HepG2 (cell line): ENCODE data around the gene GAGE12G. TPM values are rescaled to one million over a fixed set of nuclear protein-coding genes. Genes with fewer than 3 reads are reported as not detected.

Experiments used
- CBX1 ChIP-seq: IDR thresholded peaks from one replicate; pipeline ENCODE4 v1.6.1; 2016; ENCODE audit warnings: antibody characterized with exemption, low read depth
- DPF2 ChIP-seq: sonication (generic); formaldehyde crosslinking; IDR thresholded peaks from 2 replicates; pipeline ENCODE4 v1.4.0; 2020; ENCODE audit warnings: mild to moderate bottlenecking, low read depth, missing genetic modification reagents, borderline replicate concordance
- ELF3 ChIP-seq: IDR thresholded peaks from 2 replicates; pipeline ENCODE4 v1.6.1; 2016; ENCODE audit warnings: missing genetic modification reagents, missing compliant biosample characterization
- EP300 ChIP-seq, 3 experiments: sonication (generic) in 1 of 3; formaldehyde crosslinking in 1 of 3; IDR thresholded peaks; 2 replicates each; pipeline versions ENCODE4 v1.5.1 to v1.6.1; 2011 to 2020; ENCODE audit warnings: low read depth in 2 of 3, low read length in 2 of 3, borderline replicate concordance in 1 of 3, improper control_type of control experiment in 1 of 3, mild to moderate bottlenecking in 1 of 3, missing genetic modification reagents in 1 of 3, moderate library complexity in 1 of 3
- ETS1 ChIP-seq: sonication (generic); formaldehyde crosslinking; IDR thresholded peaks from 2 replicates; pipeline ENCODE4 v1.4.0; 2020; ENCODE audit warnings: missing genetic modification reagents
- GABPA ChIP-seq, 2 experiments: IDR thresholded peaks; 2 replicates each; pipeline ENCODE4 v1.6.1; 2011 to 2016; ENCODE audit warnings: low read depth in 2 of 2, low read length in 1 of 2, missing biosample characterization in 1 of 2, missing genetic modification characterization in 1 of 2
- HMGA1 ChIP-seq: sonication (generic); formaldehyde crosslinking; conservative IDR thresholded peaks from 2 replicates; pipeline ENCODE4 v1.4.0; 2020; ENCODE audit warnings: missing genetic modification reagents
- HOMEZ ChIP-seq: IDR thresholded peaks from 2 replicates; pipeline ENCODE4 v1.6.1; 2016; ENCODE audit warnings: low read depth
- MAF1 ChIP-seq: sonication (generic); formaldehyde crosslinking; IDR thresholded peaks from 2 replicates; pipeline ENCODE4 v1.5.0; 2020; ENCODE audit warnings: missing genetic modification reagents, borderline replicate concordance
- MIER3 ChIP-seq: IDR thresholded peaks from 2 replicates; pipeline ENCODE4 v1.6.1; 2016; ENCODE audit warnings: missing compliant biosample characterization, borderline replicate concordance
- MXD1 ChIP-seq: sonication (generic); formaldehyde crosslinking; IDR thresholded peaks from 2 replicates; pipeline ENCODE4 v1.4.0; 2020; ENCODE audit warnings: mild to moderate bottlenecking, missing genetic modification reagents
- NR2C2 ChIP-seq: sonication (generic); formaldehyde crosslinking; IDR thresholded peaks from 2 replicates; pipeline ENCODE4 v1.4.0; 2020; ENCODE audit warnings: missing genetic modification reagents, mild to moderate bottlenecking, moderate library complexity, borderline replicate concordance
- POLR2G ChIP-seq: fragments of 200-400 bp; formaldehyde crosslinking; IDR thresholded peaks from 2 replicates; pipeline ENCODE4 v1.6.1; 2018; ENCODE audit warnings: mild to moderate bottlenecking, low read depth, low read length, moderate library complexity
- RAD51 ChIP-seq: fragments of 450-650 bp; IDR thresholded peaks from 2 replicates; pipeline ENCODE4 v1.6.1; 2016; ENCODE audit warnings: borderline replicate concordance
- RCOR2 ChIP-seq: IDR thresholded peaks from 2 replicates; pipeline ENCODE4 v1.6.1; 2016; ENCODE audit warnings: missing biosample characterization, missing genetic modification reagents
- RERE ChIP-seq: IDR thresholded peaks from 2 replicates; pipeline ENCODE4 v1.6.1; 2016; ENCODE audit warnings: low read depth, missing genetic modification reagents, missing compliant biosample characterization
- SALL1 ChIP-seq: sonication (generic); formaldehyde crosslinking; IDR thresholded peaks from 2 replicates; pipeline ENCODE4 v1.8.0; 2022; ENCODE audit warnings: mild to moderate bottlenecking, missing genetic modification reagents
- SIX1 ChIP-seq: sonication (generic); formaldehyde crosslinking; IDR thresholded peaks from 2 replicates; pipeline ENCODE4 v1.4.0; 2020; ENCODE audit warnings: missing genetic modification reagents, borderline replicate concordance
- SRY ChIP-seq: sonication (generic); formaldehyde crosslinking; IDR thresholded peaks from 2 replicates; pipeline ENCODE4 v1.8.0; 2022; ENCODE audit warnings: mild to moderate bottlenecking, missing genetic modification reagents
- STAT5B ChIP-seq: sonication (generic); formaldehyde crosslinking; IDR thresholded peaks from 2 replicates; pipeline ENCODE4 v1.4.0; 2020; ENCODE audit warnings: missing genetic modification reagents
- TGIF2 ChIP-seq: IDR thresholded peaks from 2 replicates; pipeline ENCODE4 v1.6.1; 2016; ENCODE audit warnings: control low read depth, missing compliant biosample characterization
- ZNF670 ChIP-seq: sonication (generic); formaldehyde crosslinking; IDR thresholded peaks from 2 replicates; pipeline ENCODE4 v1.8.0; 2022; ENCODE audit warnings: mild to moderate bottlenecking, missing genetic modification reagents, borderline replicate concordance
- polyA plus RNA-seq, 8 experiments: library from polyadenylated mRNA; depleted of rRNA in 3 of 8; stranded (reverse) in 7 of 8; unstranded in 1 of 8; fragments of >200 nt; fragmentation: Illumina TruSeq in 4 of 8; extraction: Trizol in 4 of 8; gene quantifications; 2 replicates each; pipeline versions ENCODE4 v1.2.1 to v1.2.3, GENCODE V29; 2011 to 2016; ENCODE audit warnings: low read depth in 4 of 8, missing spikeins in 1 of 8, mixed read lengths in 1 of 8; ENCODE audit not compliant: insufficient read depth in 1 of 8
- total RNA-seq, 5 experiments: library from RNA; depleted of rRNA; stranded (reverse); fragments of >200 nt; fragmentation: Illumina TruSeq; extraction: Trizol; gene quantifications; 2 replicates each; pipeline ENCODE4 v1.2.3, GENCODE V29; 2016; ENCODE audit warnings: low read depth in 1 of 5

Gene GAGE12G
- total and polyA plus RNA-seq, 2 of the 13 experiments (the other 11 are each of a cell fraction or from before 2014, with no cell fraction given), result not detected

GRCh38 chrX:49610718-49611310, 40.6 kb downstream of the GAGE12G start (continued):
- TF ChIP-seq RCOR2, result no peak
- 0 out of 2 replicates have a peak, but pooled peaks have one; percentile 40 for TF ChIP-seq RERE (CRISPR knock-in tag)
- peak; percentile 32; the same call in 1 of the 2 replicates for TF ChIP-seq SALL1 (CRISPR knock-in tag)
- peak; percentile 90 for TF ChIP-seq HOMEZ
- TF ChIP-seq NR2C2 (CRISPR knock-in tag), result no peak
- TF ChIP-seq SRY (CRISPR knock-in tag), result no peak
- no peak for TF ChIP-seq RAD51
- TF ChIP-seq CBX1, result no peak
- no peak for TF ChIP-seq STAT5B
- no peak for TF ChIP-seq SIX1 (CRISPR knock-in tag)
- TF ChIP-seq DPF2 (CRISPR knock-in tag), result no peak
- TF ChIP-seq TGIF2 (CRISPR knock-in tag), result no peak
- no peak for TF ChIP-seq ETS1
- peak in 1 of 2 experiments; percentile 59; a peak in 2 of 4 replicates for TF ChIP-seq EP300 (IDR thresholded peaks at IDR 0.05; ENCODE audit: low read depth in 2 of 2, low read length in 2 of 2)
- TF ChIP-seq EP300 (CRISPR knock-in tag; IDR thresholded peaks at IDR 0.05; ENCODE audit: borderline replicate concordance), result no peak
- no peak; the same call in 1 of the 2 replicates for TF ChIP-seq ZNF670 (CRISPR knock-in tag)
- no peak for TF ChIP-seq HMGA1 (CRISPR knock-in tag)
- no peak for TF ChIP-seq GABPA (IDR thresholded peaks at IDR 0.05; ENCODE audit: low read depth, low read length)
- TF ChIP-seq GABPA (CRISPR knock-in tag; IDR thresholded peaks at IDR 0.05; ENCODE audit: low read depth), result no peak
- no peak for TF ChIP-seq MXD1
- TF ChIP-seq MAF1 (CRISPR knock-in tag), result no peak
- TF ChIP-seq MIER3, result no peak; the same call in 1 of the 2 replicates
- no peak for TF ChIP-seq POLR2G
- no peak for TF ChIP-seq ELF3 (CRISPR knock-in tag)
